IMR-90 (cell line): Measurements from ENCODE around the gene CDKAL1. TPM values are rescaled to one million over a fixed set of nuclear protein-coding genes. Genes with fewer than 3 reads are reported as not detected.

Experiments used
- ATAC-seq: fragments of 200-7000 bp; cut with Tn5 transposase; 2 replicates; pipeline ENCODE4 v1.9.1; 2020; ENCODE audit warnings: low read depth, mild to moderate bottlenecking, moderate library complexity
- BruUV-seq: library from RNA; stranded (reverse); fragments of 400-500 nt; replicated peaks from 2 replicates; lab custom pipeline; 2021; lab: Mats Ljungman, UMichigan
- CTCF ChIA-PET: fragments of 300-600 bp; formaldehyde crosslinking; extraction: SDS; loops from one replicate; lab custom pipeline; 2021; ENCODE audit warnings: antibody characterized with exemption; lab: Yijun Ruan, JAX
- POLR2A ChIA-PET: fragments of 300-600 bp; sonication (Branson Sonifier 250); formaldehyde crosslinking; loops from one replicate; lab custom pipeline; 2022; ENCODE audit warnings: antibody characterized with exemption; ENCODE audit not compliant: unreplicated experiment; lab: Charles Lee
- DNase-seq: peaks from one replicate; pipeline ENCODE4 v3.0.0; 2013
- H2AFZ ChIP-seq: replicated peaks from 2 replicates; pipeline ENCODE3; 2013; ENCODE audit warnings: low read length, mild to moderate bottlenecking; ENCODE audit not compliant: poor library complexity
- H2AK5ac ChIP-seq: 2 replicates; pipeline ENCODE4 v1.6.1; 2013; ENCODE audit warnings: low read depth, low read length, inconsistent platforms
- H2AK9ac ChIP-seq: replicated peaks from 2 replicates; pipeline ENCODE3; 2013; ENCODE audit warnings: mild to moderate bottlenecking, low read depth, low read length, moderate library complexity; ENCODE audit not compliant: poor library complexity
- H2BK120ac ChIP-seq: 2 replicates; pipeline ENCODE4 v1.6.1; 2013; ENCODE audit warnings: low read depth, low read length, inconsistent platforms
- H2BK15ac ChIP-seq: 3 replicates; pipeline ENCODE4 v1.6.1; 2013; ENCODE audit warnings: low read depth, low read length, inconsistent platforms
- H2BK20ac ChIP-seq: 2 replicates; pipeline ENCODE4 v1.6.1; 2013; ENCODE audit warnings: low read depth, mild to moderate bottlenecking, inconsistent platforms, low read length, moderate library complexity
- H2BK5ac ChIP-seq: 2 replicates; pipeline ENCODE4 v1.6.1; 2013; ENCODE audit warnings: mild to moderate bottlenecking, low read depth, low read length, inconsistent platforms; ENCODE audit not compliant: poor library complexity, severe bottlenecking
- H3K14ac ChIP-seq: replicated peaks from 2 replicates; pipeline ENCODE4 v1.6.1; 2013; ENCODE audit warnings: low read depth, low read length, inconsistent platforms
- H3K18ac ChIP-seq: 2 replicates; pipeline ENCODE4 v1.6.1; 2013; ENCODE audit warnings: low read depth, low read length, control low read depth
- H3K23ac ChIP-seq: 2 replicates; pipeline ENCODE4 v1.6.1; 2013; ENCODE audit warnings: low read depth, low read length, inconsistent platforms
- H3K27ac ChIP-seq: 2 replicates; pipeline ENCODE4 v1.5.1; 2013; ENCODE audit warnings: mild to moderate bottlenecking, control low read depth, low read length; ENCODE audit not compliant: insufficient read depth
- H3K27me3 ChIP-seq: 2 replicates; pipeline ENCODE4 v1.6.1; 2013; ENCODE audit warnings: low read length; ENCODE audit not compliant: control insufficient read depth, insufficient read depth
- H3K36me3 ChIP-seq: 2 replicates; pipeline ENCODE4 v1.6.1; 2013; ENCODE audit warnings: low read length, mixed read lengths; ENCODE audit not compliant: control insufficient read depth, insufficient read depth
- H3K4ac ChIP-seq: 2 replicates; pipeline ENCODE4 v1.6.1; 2013; ENCODE audit warnings: low read depth, low read length, inconsistent platforms
- H3K4me1 ChIP-seq: 2 replicates; pipeline ENCODE4 v1.6.1; 2013; ENCODE audit warnings: low read length, mixed read lengths; ENCODE audit not compliant: control insufficient read depth, insufficient read depth
- H3K4me2 ChIP-seq: 2 replicates; pipeline ENCODE4 v1.6.1; 2013; ENCODE audit warnings: low read depth, mild to moderate bottlenecking, control low read depth, low read length, moderate library complexity
- H3K4me3 ChIP-seq: 2 replicates; pipeline ENCODE4 v1.5.1; 2013; ENCODE audit warnings: low read depth, mild to moderate bottlenecking, control low read depth, low read length, moderate library complexity; ENCODE audit not compliant: insufficient read depth
- H3K56ac ChIP-seq: 2 replicates; pipeline ENCODE4 v1.6.1; 2013; ENCODE audit warnings: low read length, inconsistent platforms; ENCODE audit not compliant: insufficient read depth; ENCODE audit errors: extremely low read depth
- H3K79me1 ChIP-seq, 2 experiments: 2 replicates each; pipeline ENCODE4 v1.6.1; 2013; ENCODE audit warnings: low read length in 2 of 2, inconsistent platforms in 1 of 2, low read depth in 1 of 2
- H3K9ac ChIP-seq: 2 replicates; pipeline ENCODE4 v1.6.1; 2013; ENCODE audit warnings: low read depth, low read length, control low read depth
- H3K9me1 ChIP-seq: 2 replicates; pipeline ENCODE4 v1.6.1; 2013; ENCODE audit warnings: low read length, inconsistent platforms; ENCODE audit not compliant: insufficient read depth
- H3K9me3 ChIP-seq: 2 replicates; pipeline ENCODE4 v1.6.1; 2013; ENCODE audit warnings: low read length; ENCODE audit not compliant: control insufficient read depth, insufficient read depth
- H4K20me1 ChIP-seq: 2 replicates; pipeline ENCODE4 v1.6.1; 2013; ENCODE audit warnings: low read length, inconsistent platforms; ENCODE audit not compliant: insufficient read depth
- H4K5ac ChIP-seq: 2 replicates; pipeline ENCODE4 v1.6.1; 2013; ENCODE audit warnings: mild to moderate bottlenecking, low read depth, low read length, control low read depth
- H4K8ac ChIP-seq, 2 experiments: 2 replicates each; pipeline ENCODE4 v1.6.1; 2013; ENCODE audit warnings: low read depth in 2 of 2, low read length in 2 of 2, control low read depth in 1 of 2, inconsistent platforms in 1 of 2
- H4K91ac ChIP-seq: 2 replicates; pipeline ENCODE4 v1.6.1; 2013; ENCODE audit warnings: low read depth, low read length, inconsistent platforms; ENCODE audit not compliant: insufficient read depth
- FOS ChIP-seq: fragments of 150-350 bp; IDR thresholded peaks from 2 replicates; pipeline ENCODE4 v1.6.1; 2016; ENCODE audit warnings: low read depth, low read length
- MAZ ChIP-seq: IDR thresholded peaks from 2 replicates; pipeline ENCODE4 v1.6.1; 2012; ENCODE audit warnings: low read depth, mild to moderate bottlenecking, low read length, improper control_type of control experiment, moderate library complexity, borderline replicate concordance
- POLR2A ChIP-seq: IDR thresholded peaks from 2 replicates; pipeline ENCODE4 v1.6.1; 2012; ENCODE audit warnings: mild to moderate bottlenecking, low read depth, low read length
- RCOR1 ChIP-seq: IDR thresholded peaks from 2 replicates; pipeline ENCODE4 v1.6.1; 2012; ENCODE audit warnings: mild to moderate bottlenecking, low read length, improper control_type of control experiment; ENCODE audit not compliant: insufficient replicate concordance
- SMC3 ChIP-seq: fragments of 150-350 bp; IDR thresholded peaks from 2 replicates; pipeline ENCODE4 v1.6.1; 2016; ENCODE audit warnings: low read depth, mild to moderate bottlenecking, antibody characterized with exemption, low read length, moderate library complexity
- USF2 ChIP-seq: fragments of 150-350 bp; IDR thresholded peaks from 2 replicates; pipeline ENCODE4 v1.6.1; 2017; ENCODE audit warnings: mild to moderate bottlenecking, antibody characterized with exemption, low read length, low read depth
- WGBS, 2 experiments: methylation state at CpG; one replicate each; pipeline versions ENCODE4 v1.1.5 to v1.1.7; 2013; ENCODE audit warnings: missing lambda C conversion rate in 2 of 2; ENCODE audit not compliant: insufficient read length in 1 of 2; ENCODE audit errors: extremely low coverage in 2 of 2; 5-methylcytosine and 5-hydroxymethylcytosine counted together
- dilution Hi-C: fragments of 300-500 bp; cut with HindIII; formaldehyde crosslinking; loops from one replicate; pipeline ENCODE4 v1.14.3; 2018; ENCODE audit warnings: low sequenced_read_pairs; ENCODE audit not compliant: unreplicated experiment
- in situ Hi-C: fragments of 300-500 bp; cut with MboI; formaldehyde crosslinking; loops from 3 replicates; pipeline ENCODE4 v1.14.3; 2019; ENCODE audit warnings: low sequenced_read_pairs, inconsistent platforms, mixed read lengths
- intact Hi-C: fragments of 100-400 bp; cut with micrococcal nuclease; formaldehyde crosslinking; loops from 2 replicates; pipeline ENCODE4 v1.10.0; 2022
- polyA plus RNA-seq, 3 experiments: library from polyadenylated mRNA; depleted of rRNA; stranded (reverse); fragments of >200 nt; gene quantifications; 2 replicates each; pipeline ENCODE4 v1.2.3, GENCODE V29; 2012; ENCODE audit warnings: low replicate concordance in 1 of 3
- total RNA-seq: library from RNA; depleted of rRNA; stranded (reverse); fragments of >200 nt; gene quantifications from 2 replicates; pipeline ENCODE4 v1.2.3, GENCODE V29; 2012

The CDKAL1 gene
- total and polyA plus RNA-seq, 2 of the 4 experiments (the other 2 are of a cell fraction) = 3.7 to 13.1 TPM

GRCh38 chr6:21244897-21245470 lies 710.7 kb downstream of the CDKAL1 start:
- no peak overlapping the region for H3K14ac ChIP-seq
- no peak overlapping the region for H2AK5ac ChIP-seq
- no peak overlapping the region for H3K9ac ChIP-seq
- dilution Hi-C loops (no loop called here), in situ Hi-C loops (no loop called here), intact Hi-C loops (no loop called here)
- no peaks in the 10 kb centered on the region for H3K79me1 ChIP-seq
- WGBS, 2 experiments = no CpG with 5 or more reads among the region's 3 CpGs
- no peak overlapping the region for H3K27ac ChIP-seq
- no peak overlapping the region for H2BK5ac ChIP-seq
- H4K20me1 ChIP-seq = no peaks in the 10 kb centered on the region
- H3K56ac ChIP-seq = no peak overlapping the region
- H4K5ac ChIP-seq = no peak overlapping the region
- H2AFZ ChIP-seq = no peak overlapping the region
- no peak overlapping the region for H3K18ac ChIP-seq
- no peaks in the 10 kb centered on the region for H3K9me1 ChIP-seq
- H4K91ac ChIP-seq = no peak overlapping the region
- H3K4me1 ChIP-seq = no peaks in the 10 kb centered on the region
- POLR2A ChIA-PET = interaction anchor here (0.6 kb wide), 1 partner anchor 29 kb away, joined by 3 read pairs; no protein-coding TSS in a partner anchor
- H3K4ac ChIP-seq = no peak overlapping the region
- H4K8ac ChIP-seq = no peak overlapping the region
- BruUV-seq = no TSS peak
- H2BK20ac ChIP-seq = no peak overlapping the region
- no peak overlapping the region for H2BK15ac ChIP-seq
- no peaks in the 10 kb centered on the region for H3K36me3 ChIP-seq
- H3K4me3 ChIP-seq = no peak overlapping the region
- H2AK9ac ChIP-seq = no peak overlapping the region
- DNase-seq (no peak), ATAC-seq (no peak)
- CTCF ChIA-PET = no interaction called here
- H3K4me2 ChIP-seq = no peak overlapping the region
- H3K27me3 ChIP-seq = no peaks in the 10 kb centered on the region
- TF ChIP-seq MAZ (no peak), USF2 (no peak), POLR2A (no peak), SMC3 (no peak), FOS (no peak), RCOR1 (no peak)
- no peak overlapping the region for H3K23ac ChIP-seq
- no peak overlapping the region for H2BK120ac ChIP-seq
- H3K9me3 ChIP-seq = no peaks in the 10 kb centered on the region
